Amniotic stem cell (primary cell): ENCODE data around the gene TEX29.
A peak's percentile ranks its signal among the peaks of the same experiment; 100 is the strongest.

Experiments
- DNase-seq: peaks from one replicate; lab custom pipeline; 2025; lab: John Stamatoyannopoulos, UW

TEX29 gene

DNA sequence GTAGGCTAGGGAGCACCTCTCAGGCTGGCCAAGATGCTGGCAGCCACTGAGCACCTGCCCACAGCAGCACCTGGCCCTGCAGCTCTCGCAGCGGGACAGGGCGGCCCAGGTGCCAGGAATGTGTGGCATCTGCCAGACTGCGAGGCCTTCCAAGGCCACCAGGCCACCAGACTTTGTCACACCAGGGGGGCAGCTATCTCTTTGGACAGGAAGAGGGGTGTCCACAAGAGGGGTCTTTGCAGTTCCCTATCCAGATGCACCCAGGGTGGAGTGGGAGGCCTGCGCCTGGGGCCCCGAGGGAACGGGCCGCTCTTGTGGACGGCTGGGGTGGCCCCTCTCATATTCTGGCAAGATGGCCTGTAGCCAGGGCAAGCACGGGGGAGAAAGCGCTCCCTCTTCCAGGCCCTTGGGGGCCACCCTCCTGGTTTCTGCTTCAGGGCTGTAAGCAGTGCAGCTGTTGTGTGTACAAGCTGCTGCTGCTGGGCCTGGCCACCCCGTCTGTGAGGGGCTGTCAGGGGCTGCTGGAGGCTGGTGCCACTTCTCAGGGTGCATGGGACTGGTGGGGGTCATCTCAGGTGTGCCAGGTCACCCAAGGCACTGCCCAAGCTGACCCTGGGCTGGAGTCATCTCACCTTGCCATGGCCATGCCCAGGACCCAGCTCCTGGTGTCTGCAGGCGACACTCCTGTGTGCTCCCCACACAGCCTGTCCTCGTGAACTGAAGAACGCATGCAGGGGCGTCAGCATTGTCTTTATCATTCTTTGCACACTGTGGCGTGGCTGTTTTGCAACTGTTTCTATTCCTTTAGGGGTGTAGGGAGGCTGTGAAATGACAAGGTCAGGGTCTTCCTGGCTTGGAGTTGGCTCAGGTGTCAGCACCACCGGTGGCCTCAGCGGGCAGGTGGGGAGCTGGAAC, 1.8 kb downstream of the TEX29 start:
- no peak for DNase-seq

DNA sequence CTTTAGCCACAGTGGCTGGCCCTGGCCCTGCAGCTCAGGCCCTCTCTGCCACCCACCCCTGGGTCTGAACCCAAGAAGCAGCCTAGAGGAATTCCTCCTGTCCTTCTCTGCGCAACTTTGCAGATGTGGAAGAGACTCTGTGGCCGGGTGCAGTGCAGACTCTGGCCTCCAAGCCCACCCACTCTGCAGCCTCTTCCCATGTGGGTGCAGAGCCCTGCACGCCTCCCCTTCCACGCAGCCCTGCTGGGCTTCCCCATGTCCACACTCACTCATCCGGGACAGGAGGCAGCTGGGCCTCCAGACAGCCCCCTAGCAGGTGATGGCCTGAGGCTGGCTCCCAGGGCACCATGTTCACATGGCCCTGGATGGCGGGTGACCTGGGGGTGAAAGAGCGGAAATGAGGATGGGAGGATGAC, 2.5 kb downstream of the TEX29 start:
- DNase-seq: no peak

DNA sequence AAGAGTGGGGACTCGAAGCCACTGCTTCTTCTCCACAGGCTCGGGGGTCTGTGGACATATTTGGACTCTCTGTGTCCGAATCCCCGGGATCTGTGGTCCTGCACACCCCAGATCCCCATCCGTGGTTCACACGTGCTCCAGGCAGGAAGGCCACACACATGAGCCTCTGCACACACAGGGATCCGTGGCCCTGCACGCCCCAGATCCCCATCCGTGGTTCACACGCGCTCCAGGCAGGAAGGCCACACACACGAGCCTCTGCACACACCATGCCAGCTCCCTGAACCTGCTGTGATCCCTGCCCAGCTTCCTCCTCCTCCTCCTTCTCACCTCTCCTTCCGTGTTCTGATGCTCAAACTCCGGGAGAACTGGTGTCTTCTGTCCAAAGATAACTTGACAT, 3.1 kb downstream of the TEX29 start:
- no peak for DNase-seq

DNA sequence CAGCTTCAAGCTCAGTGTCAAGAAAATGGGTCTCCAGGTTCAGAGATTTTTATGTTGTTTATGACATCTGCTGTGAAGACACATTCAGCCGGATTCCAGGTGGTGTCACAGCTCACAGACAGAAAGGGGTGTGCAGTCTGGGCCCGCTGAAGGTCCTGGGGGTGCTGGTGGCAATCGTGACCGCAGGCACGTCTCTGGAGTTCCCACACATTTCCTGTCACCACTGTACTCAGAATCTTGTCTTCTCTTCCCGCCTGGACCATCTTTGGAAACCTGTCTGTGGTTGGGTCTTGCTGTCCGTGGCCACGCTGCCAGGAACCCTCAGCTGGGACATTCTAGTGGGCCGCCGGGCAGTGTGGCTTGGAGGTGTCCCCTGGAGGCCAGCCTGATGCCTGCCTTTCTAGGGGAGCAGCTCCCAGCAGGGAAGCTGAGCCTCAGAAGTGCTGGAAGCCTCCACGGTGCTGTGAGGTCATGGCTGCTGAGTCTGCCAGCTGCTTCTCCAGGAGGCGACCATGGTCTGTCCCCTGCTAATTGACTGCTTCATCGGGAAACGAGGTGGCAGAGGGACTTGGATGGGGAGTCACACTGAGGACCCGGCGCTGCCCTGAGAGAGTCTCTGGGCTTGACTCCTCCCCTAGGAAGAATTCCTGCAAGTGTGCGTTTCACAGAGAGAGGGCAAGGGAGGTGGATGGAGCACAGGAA, 3.7 kb downstream of the TEX29 start:
- no peak for DNase-seq

DNA sequence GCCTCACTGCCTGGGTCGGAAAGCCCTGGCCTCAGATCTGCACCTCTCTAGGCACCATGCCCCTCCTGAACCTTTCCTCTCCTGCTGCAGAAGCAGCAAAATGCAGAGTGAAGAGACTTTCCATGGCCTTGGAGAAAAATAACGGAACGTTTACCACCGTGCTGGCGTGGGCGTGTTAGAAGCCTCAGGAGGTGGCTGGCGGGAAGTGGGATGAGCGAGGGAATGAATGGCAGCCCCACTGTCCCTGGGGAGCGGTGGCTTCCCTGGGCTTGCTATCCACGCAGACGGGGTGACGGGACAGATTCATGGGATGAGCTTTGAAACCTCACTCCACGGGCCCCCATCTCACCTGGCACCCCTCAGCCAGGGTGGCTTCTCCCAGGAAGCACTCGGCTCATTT, 4.3 kb downstream of the TEX29 start:
- no peak for DNase-seq

DNA sequence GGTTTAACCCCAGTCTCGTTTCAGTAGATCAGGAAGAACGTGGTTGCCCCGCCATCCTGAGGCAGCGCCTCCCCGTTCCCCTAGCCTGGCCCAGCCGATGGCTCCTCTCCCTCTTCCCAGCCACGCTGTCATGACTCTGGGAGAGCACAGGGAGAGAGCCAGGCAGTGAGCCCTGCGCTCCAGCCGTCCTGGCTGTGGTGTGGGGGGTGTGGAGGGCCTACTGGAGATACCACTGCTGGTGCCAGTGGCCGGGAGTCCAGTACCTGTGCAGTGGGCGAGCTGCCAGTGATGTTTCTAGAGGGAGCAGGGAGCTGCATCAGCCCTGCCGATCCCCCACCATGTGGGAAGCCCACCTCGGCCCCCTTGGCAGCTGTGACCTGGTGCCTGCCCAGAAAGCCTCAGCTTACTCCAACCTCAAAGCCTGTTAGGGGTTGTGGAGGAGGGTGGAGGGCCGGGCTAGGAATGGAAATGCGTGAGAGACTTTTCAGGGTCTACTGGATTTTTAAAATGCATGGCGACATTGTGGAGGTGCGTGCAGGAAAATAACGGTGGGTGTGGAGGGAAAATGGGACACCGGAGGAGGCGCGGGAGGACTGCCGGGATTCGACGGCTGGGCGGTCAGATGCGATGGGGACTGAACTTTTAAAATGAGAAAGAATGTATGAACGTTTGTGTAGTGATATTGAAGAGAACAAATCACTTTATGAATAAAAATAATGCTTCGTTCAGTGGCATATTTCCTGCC, 4.9 kb downstream of the TEX29 start:
- no peak for DNase-seq

DNA sequence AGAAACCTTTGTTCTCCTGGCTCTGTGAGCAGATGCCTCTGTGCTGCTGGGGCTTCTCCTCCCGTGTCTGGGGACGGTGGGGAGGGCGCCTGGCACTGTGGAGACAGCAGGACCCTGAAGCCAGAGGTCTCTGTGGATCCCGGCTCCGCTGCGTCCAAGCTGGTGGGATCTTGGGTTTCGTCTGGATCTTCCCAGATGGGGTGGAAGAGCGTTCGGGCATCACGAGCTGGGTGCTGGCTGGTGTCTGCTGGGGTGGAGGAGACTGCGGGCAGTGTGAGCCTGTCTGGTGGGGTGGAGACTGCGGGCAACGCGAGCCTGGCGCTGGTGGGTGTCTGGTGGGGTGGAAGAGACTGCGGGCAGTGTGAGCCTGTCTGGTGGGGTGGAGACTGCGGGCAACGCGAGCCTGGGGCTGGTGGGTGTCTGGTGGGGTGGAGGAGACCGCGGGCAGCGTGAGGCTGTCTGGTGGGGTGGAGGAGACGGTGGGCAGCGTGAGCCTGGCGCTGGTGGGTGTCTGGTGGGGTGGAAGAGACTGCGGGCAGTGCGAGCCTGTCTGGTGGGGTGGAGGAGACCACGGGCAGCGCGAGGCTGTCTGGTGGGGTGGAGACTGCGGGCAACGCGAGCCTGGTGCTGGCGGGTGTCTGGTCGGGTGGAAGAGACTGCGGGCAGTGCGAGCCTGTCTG, 5.6 kb downstream of the TEX29 start:
- DNase-seq: no peak

DNA sequence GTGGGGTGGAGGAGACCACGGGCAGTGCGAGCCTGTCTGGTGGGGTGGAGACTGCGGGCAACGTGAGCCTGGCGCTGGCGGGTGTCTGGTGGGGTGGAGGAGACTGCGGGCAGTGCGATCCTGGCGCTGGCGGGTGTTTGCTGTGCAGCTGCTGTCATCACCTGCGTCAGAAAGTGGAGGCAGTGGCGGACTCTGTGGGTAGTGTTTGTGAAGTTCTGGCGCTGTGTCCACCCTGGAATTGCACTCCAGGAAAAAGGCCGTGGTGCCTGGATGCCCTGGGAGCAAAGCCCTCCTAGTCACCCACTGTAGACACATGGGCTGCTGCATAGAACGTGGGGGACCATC, 6.2 kb downstream of the TEX29 start:
- no peak for DNase-seq

DNA sequence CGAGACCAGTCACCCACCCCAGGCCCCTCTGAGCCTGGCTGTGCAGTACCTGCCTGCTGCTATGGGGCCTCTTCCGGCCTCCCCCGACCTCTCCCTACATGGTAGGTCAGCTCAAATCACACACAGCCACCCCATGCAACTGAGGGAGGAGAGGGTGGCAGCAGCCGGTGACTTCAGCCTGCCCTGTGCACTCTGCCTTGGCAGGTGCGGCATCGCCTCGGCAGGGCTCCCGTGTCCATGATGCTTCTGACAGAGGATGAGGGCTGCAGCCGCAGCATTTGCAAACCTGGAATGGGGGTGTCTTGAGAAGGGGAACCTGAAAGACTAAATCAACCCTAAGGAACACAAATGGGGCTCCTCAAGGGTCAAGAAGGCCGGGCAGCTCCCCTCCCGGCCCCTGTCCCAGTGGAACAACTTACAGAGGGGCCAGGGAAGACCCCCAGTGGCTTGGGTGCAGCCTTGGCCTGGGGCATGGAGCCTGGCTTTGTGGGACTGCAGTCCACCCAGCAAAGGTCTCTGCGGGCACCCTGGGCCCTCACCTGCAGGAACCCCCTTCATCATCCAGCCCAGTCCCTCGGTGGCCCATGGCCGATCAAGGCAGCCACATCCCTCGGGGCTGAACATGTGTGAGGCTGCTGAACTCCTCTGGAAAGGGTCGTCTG, 6.7 kb downstream of the TEX29 start:
- DNase-seq: no peak

DNA sequence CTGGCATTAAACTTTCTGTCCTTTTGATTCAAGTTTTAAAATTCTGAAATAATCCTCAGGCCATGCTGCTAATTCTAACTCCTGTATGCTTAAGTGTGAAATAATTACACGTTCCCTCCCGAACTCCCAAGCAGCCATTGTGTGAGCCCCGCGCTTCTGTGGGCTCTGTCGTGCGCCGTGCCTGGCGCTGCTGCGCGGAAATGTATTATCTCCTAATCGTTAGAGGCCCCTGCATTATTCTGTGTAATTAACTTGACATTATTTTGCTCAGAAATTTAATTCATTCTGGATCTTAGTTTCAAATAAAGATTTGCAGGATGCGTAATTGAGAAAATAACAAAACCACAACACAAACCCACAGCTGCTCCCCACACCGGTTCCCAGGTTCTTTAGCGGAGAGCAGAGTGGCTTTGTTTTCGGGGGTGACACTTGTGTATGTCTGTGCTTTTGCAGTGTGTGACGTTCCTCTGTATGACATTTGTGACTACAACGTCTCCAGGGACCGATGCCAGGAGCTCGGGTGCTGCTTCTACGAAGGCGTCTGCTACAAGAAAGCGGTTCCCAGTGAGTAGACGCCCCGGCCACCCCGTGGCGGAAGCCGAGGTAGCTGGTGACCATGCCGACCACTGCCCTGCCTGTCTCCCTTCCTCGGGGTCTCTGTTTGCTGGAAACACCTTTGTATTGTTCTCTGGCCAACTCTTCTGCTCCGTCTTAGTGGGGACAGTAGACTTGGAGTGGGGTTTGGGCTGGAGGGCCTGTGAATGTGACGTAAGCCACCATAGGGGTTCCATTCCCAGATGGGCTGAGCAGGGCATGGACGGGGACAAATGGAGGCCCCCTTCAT, 7.5 kb downstream of the TEX29 start:
- no peak for DNase-seq

DNA sequence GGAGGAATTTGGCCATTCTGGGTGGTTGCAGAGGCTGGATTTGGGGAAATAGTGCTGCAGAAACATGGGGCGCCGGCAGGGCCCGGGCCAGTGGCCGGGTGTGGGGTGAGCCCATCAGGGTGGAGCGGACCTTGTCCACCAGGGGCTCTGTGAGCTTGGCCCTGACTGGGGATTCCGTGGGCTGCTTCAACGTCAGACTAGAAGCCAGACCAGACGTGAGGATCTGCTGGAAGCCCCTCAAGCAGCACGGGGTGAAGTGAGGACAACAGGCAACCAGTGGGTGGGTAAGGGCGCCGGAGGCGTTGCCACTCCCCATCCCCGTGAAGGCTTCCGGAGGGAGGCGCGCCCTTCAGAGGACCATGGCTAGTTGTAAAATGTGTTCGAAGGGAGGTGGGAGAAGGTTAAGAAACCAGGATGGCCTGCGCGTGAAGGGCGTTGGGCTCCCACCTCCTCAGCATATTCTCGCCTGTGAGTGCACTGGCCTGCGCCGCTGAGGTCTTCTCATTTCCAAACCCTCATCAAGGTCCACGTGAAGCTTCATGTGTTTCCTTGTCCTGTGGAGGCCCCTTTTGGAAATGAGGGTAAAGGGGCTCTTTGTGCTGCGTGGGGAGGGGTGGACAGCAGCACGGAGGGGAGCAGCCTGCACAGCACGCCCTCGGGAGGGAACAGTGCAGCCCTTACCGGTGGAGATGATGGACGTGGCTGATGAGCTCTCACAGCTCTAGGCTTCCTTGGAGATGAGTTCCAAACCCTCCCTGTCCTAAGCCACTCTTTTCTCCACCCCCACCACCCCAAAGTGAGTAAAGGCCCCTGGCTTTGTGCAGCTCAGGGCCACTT, 8.3 kb downstream of the TEX29 start:
- no peak for DNase-seq

DNA sequence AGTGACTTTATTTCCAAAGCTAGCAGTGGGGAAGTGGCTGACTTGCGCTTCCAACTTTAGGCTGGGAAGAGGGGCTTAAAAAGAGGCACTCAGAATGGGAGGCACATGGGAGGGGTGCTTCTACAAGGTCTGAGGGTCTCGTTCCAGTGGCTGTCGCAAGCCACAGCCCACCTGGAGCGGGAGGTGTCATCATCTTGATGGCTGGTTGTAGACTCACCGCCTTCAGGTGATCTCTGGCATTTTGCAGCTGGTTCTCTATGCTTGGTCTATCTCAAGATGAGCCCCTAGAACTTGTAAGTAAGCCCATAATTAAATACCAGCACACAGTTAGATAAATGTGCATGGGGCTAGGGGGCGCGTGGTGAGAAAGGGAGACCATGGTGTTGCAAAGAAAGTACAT, 9.2 kb downstream of the TEX29 start:
- no peak for DNase-seq

DNA sequence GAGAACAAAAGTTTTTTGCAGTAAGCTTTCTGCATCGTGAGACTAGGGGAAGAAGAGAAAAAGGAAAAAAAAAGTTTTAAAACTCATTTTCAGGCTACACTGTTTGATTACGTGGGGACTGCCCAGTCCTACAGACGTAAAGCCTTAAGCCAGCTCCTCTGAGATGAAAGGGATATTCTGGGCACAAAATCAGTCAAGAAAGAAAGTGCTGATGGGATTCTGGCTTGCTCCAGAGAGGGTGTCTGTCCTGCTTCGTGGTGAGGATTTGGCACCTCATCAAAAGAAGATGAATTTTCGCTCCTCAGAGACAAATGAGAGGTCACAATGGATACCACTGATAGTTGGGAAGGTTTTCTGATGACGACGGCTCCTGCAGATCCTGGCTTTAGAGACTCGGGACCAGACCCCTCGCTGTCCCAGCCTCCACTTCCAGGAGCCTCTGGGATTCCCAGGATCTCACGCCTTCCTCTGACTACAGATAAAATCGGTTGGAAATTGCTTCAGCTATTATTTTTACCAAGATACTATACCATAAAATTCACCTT, 9.7 kb downstream of the TEX29 start:
- no peak for DNase-seq

DNA sequence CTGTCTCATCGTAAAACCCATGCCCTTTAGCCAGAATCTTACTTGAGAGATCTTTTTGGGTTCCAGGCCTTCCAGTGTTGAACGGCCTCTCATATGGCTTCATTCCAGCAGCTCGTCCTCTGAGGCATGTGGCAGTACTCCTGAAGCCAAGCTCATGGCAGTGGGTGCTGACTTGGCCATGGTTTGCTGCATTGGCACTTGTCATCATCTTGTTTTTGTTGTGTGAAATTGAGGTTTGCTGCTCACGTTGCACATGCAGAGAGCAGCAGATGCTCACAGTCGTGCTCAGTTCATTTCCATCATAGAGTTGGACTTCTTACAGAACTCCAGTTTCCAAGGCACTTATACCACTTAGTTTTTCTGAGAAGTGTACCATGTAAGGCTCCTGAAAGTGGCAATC, 14.9 kb downstream of the TEX29 start:
- no peak for DNase-seq

DNA sequence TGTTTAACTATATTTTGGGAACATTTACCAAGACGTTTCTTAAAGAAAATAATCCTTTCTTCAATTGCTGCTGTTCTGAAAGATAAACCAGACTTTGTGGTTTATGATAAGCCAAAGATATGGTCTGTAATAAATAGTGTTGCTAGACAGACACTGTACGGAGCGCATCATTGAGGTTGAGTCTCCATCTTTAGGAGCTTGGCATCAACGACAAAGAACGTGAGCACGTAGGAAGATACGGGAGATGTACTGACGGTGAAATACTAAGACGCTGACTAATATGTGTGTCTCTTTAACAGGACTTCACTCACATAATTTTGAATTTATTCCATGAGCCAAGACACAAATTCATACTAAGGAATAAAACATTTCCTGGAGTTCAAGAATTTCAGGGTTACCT, 16.2 kb downstream of the TEX29 start:
- no peak for DNase-seq

DNA sequence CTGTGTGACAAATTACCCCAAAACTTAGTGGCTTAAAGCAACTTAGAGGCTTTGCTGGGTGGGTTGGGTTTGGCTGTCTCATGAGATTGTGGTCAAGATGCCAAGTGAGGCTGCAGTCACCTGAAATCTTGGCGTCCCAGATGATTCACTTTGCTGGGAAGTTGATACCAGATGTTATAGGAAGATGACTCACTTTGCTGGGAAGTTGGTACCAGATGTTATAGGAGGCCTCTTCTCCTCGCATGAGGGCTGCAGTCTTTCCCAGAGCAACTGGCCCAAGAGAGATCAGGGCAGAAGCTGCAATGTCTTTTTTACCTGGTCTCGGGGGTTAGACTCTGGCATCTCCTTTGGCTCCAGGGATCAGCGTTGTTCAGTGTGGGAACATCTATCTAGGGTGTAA, 16.8 kb downstream of the TEX29 start:
- DNase-seq: peak; percentile 15

DNA sequence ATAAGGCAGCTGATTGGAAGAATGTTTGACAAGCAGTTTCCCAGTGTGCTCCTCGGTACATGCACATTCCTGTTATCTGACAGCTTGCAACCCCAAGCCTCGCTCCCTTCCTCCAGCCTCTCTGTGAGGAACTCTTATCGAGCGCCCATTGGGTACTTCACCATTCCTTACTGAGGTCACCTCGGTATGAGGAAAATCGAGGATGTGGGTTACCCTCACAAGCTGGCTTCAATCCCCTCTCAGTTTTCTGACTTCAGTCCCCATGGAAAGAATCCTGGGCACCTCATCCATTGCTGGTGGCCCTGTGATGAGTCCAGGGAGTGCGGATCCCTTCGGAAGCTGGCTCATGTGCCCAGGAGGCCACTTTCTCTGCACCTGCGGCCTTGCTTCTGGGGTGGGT, 17.3 kb downstream of the TEX29 start:
- no peak for DNase-seq

DNA sequence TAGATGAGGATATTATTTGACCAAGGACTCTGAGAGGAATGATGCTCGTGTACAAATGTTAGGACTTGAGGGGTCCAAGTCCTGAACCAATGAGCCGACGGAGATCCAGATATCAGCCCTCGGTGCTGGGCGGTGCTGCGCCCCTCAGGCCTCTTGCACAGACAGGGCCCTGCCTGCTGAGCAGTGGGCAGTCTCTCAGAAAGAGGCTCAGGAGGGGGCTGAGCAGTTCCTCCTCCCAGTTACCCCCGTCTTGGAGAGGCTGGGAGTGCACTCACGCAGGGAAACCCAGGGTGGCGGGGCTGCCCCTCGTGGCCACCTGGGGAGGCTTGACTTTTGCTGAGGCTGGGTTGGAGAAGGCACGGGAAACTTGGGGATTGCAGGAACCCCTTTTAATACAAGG, 18.4 kb downstream of the TEX29 start:
- DNase-seq: no peak

DNA sequence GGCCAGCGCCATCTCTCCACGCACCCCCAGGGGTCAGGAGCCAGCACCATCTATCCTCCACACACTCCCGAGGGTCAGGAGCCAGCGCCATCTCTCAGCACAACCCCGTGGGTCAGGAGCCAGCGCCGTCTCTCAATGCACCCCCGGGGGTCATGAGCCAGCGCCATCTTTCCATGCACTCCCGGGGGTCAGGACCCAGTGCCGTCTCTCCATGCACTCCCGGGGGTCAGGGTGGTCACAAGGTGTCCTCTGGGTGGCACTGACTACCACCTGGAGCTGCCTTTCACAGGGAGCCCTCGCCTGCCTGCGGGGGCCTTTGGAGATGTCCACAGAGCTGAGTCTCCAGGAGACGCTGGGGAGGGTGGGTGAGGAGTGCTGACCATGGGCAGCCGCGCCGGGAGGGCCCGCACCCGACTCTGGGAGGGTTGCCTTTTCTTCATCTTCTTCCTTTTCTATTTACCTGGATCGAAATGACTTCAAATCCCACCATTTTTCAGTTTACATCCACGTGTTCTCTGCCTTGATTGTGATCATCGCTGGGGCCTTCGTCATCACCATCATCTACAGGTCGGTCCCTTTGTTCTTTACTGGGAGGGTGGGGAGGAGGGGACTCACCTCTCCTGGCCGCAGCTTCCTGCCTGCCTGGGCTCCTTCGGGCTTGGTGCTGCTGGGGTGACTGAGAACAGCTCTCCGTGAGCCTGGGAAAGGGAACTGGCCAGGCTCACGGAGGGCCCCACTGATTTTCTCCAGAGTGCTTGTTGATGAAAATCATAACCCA, 19.1 kb downstream of the TEX29 start:
- DNase-seq: no peak
